Activated T-cell treated with anti-CD3 and anti-CD28 coated beads for 4 hours (primary cell): ENCODE results near the gene SIGMAR1.

ENCODE experiments used
- DNase-seq: peaks from one replicate; pipeline ENCODE4 v3.0.0-alpha.2; 2020

Gene SIGMAR1

DNA sequence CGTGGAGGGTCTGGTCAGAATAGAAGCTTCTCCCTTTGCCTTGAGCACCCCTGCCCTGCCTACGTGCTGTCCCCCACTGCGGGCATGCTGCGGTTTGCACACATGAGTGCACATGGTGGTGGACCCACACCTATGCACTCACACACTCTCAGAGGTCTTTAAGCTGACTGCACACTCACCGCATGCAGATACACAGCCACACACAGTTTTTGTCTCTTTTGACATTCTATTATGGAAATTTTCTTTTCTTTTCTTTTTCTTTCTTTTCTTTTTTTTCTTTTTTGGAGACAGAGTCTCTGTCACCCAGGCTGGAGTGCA, 8.1 kb downstream of the SIGMAR1 start:
- no peak for DNase-seq

GRCh38 chr9:34628656-34629490, 8.7 kb downstream of the SIGMAR1 start, which contains the start of gene ARID3C:
Gene ARID3C, minus strand, starts transcription at chr9:34629066. Its CDS starts 1,052 bp downstream, at chr9:34628014.
- no peak for DNase-seq

DNA sequence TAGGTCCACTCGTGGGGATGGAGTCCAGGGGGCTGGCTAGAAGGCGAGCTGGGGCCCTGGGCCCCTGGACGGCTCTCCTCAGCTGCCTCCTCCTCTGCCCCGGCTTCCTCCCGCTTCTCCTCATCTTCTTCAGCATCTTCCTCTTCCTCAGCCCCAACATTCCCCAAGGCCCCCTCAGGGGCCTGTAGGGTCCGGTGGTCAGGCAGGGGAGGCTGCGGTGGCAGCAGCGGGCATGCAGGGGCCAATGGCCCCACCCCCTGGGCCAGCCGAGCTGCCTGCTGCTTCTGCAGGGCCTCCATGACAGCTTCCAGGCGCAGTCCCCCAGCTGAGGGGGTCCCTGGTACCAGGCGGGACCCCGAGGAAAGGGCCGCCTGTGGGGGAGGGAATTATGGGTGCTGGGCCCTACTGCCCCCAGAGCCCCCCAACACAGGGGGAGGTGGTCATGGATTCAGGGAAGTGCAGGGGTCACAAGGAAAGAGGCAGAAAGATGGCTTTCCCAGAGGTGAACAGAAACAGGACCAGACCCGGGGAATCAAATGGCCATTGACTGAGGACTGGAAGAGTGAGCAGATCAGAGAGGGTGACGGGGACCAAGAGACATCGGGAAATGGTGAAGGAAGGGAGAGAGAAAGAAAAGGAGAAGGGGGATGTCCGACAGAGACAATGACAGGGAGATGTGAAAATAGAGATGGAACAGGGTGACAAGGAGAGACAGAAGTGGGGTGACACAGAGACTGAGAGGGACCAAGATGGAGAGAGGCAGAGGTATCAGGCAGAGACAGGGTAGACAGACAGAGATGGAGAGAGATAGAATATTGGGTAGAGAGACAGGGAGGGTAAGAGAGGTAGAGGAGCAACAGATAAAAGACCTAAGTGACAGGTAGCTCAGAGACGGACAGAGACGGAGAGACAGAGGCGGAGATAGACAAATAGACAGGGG, 9.6 kb downstream of the SIGMAR1 start:
- no peak for DNase-seq

- DNase-seq: no peak
Measured at GRCh38 chr9:34625186-34625486, 12.5 kb downstream of the SIGMAR1 start.

- no peak for DNase-seq
Measured at GRCh38 chr9:34624475-34625185, 13.0 kb downstream of the SIGMAR1 start.

DNA sequence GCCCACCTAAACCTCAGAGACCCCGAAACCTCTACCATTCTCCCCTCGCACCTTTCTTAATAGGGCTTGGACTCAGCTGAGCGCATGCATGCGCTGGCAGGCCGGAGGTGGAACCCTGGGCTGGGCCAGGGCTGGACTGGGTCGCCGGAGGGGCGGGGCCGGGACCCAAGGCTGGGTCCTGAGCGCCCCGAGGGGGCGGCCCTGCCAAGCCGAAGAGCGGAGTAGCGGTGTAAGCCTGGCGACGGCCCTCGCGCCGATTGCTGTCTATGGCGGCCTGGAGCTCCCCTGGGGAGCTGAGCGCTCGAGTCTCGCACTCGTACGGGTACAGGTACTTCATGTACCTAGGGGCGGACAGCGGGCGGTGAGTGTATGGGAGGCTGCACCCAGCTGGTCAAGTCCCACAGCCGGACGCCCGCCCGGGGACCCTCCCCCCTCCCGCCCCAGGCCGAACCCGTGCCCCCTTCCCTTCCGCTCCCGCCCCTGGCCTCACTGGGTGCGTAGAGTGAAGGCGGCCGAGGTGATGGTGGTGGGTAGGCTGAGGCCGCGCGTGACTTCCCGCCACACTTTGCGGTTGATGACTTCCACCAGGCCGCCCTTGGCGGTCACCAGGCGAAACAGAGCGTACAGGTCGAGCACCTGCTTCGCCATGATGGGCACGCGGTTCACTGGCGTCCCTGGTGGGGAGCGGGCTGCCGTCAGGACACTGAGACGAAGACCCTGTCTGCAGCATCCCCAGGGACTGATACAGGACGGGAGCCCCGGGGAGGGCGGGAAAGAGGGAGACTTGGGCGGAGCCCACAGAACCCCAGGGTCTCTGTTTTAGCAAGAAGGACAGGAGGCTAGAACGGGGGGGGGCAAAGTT, 14.0 kb downstream of the SIGMAR1 start:
- no peak for DNase-seq

- DNase-seq: peak; percentile 85
Measured at GRCh38 chr9:34620061-34620994, 17.3 kb downstream of the SIGMAR1 start, which contains the start of gene DCTN3. Gene DCTN3, minus strand, starts transcription at chr9:34620495. Its CDS starts 31 bp downstream, at chr9:34620464.

DNA sequence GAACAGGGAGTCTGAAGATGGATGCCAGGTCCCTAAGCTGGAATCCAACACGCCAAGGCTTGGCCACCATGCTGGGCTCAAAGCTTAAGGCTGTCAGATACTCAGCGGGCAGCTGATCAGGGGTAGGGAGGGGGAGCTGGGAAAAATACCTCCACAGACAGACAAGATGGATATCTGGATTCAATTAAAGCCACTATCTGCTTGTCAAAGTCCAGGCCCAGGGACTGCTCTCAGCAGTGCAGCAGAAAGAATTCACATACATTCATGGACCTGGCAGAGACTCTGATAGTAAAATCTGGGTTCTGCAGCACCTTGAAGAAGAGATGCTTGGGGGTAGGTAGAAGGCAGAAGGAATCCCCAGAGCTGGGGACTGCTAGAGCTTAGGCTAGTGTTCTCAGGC, 22.5 kb downstream of the SIGMAR1 start:
- no peak for DNase-seq

DNA sequence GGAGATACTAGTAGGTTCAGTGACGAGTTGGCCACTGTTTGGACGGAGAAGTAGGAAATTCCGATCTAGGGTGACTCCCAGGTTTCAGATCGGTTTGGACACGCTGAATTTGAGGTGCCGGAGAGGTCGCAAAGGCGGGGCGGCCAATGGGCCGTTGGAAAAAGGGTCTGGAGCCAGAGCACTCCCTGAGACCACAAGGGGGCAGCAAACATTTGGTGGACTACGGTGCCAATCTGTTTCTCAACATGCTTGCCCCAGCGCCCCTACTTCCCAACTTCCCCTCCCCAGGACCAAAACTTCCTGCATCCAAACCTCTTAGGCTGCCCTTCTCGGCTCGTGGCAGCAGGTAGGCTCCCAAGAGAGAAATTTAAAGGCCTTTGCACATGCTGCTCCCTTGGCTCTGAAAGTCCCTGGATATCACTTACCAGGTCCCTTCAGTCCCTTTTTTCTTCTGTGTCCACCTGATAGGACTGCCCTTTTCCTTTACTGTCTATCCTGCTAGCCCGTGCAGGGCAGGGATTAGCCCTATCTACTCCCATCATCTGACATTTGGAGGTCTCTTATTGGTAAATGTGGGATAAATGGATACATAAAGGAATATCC, 24.7 kb downstream of the SIGMAR1 start:
- peak; percentile 59 for DNase-seq

DNA sequence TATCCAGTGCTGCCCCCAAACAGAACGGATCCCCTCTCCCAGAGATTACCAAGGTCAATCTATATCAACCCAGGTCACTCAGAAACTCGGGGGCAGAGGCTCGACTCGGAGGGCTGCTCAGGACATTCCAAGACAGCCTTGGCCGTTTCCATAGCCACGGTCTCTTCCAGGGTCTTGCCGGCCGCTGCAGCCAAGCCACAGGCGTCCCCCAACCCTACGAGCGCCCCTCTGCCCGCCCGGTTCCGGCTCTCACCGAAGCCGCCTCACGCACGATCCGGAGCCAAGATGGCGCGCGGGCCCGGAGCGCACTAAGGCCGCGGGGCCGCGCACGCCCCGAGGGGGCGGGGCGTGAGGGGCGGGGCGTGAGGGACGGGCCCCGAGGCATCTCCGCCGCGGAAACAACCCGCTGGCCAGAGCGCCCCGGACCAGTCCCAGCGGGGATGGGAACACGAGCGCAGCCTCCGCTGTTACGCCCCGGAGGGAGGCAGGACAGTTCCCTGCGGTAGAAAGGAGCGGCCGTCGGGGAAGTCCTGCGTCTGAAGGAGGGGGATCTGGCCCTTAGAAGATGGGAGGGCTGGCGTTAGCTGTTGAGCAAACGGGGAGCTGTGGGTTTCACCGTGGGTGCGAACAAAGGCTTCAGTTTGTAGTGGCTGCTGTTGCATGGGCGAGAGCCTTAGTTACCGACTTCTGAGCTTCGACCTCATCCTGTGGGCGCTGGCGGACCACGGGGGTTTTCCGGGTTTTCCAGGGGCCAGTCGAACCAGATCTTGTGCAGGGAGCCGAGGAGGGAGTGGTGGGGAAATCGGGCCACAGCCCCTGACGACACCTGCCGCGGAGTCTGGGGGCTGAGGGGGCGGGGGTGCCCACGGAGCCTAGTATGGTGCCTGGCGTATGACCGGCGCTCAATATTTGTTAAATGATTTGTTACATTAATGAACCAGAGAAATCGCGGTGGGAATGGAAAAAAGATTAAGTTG, 25.5 kb downstream of the SIGMAR1 start, which contains the start of gene RPP25L:
TSS of gene RPP25L (minus strand) at position 287 of the 977 bp plus-strand sequence. CDS start 801 bp downstream, outside the sequence.
- peak; percentile 84 for DNase-seq

DNA sequence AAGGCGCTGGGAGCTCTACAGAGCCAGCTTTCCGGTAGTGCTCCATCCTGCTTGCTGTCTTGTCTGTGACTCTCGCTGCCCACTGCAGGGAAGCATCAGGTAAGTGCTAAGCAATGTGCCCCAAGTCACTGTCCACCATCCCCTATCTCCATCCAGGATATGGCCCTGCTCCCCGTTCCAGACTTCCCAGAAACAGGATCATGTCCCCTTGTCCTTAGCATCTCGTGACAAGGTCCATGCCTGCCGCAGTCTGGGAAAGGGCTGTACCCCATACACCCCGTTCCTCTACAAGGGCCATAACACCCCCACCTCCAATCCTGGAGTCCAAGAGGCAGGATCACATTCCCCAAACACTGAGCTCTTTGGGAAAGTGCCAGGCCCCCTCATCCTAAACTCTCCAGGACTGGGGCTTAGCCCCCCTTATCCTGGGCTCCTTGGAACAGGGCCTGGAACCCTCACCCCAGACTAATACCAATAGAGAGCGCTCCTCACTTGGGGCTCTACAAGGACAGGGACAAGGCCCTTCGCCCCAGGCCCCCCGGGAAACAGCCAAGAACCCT, 26.3 kb downstream of the SIGMAR1 start:
- no peak for DNase-seq

DNA sequence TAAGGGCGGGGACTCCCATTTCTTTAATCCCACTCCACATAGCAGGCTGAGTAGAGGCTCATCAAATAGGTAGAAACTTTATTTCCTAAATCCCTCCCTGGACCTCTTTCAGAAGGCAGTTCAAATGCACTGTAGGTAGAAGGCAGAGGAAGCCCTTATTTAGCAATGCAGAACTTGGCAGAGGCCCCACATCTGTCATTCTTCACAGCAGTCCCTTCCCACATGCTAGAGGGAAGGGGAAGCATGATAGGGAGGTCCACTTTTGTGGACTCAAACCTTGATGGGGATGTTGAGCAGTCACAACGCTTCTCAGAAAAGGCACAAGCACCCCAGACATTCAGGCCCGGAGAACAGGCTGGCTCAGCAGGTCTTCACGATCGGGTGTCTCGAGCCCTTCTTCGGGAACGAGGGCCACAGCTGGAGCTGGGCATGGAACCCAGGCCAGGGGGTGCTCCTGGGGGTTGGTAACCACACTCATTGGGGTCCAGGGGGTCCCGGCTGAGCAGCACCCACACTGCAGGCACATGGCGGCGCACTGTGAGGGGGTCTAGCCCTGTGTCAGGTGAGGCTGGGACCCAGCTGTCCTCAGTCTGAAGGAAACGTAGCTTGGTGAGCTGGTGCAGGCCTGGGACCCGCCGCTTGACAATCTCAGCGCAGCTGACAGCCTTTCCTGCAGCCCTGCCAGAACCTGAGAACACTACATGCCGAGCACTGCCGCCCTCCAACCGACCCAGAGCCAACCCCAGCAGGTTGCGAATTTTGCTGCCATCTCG, 27.0 kb downstream of the SIGMAR1 start:
- no peak for DNase-seq

- DNase-seq: no peak
Measured at GRCh38 chr9:34607331-34607730, 30.3 kb downstream of the SIGMAR1 start.

GRCh38 chr9:34606905-34607304, 30.7 kb downstream of the SIGMAR1 start:
- DNase-seq: no peak

GRCh38 chr9:34606190-34606589, 31.4 kb downstream of the SIGMAR1 start:
- no peak for DNase-seq

DNA sequence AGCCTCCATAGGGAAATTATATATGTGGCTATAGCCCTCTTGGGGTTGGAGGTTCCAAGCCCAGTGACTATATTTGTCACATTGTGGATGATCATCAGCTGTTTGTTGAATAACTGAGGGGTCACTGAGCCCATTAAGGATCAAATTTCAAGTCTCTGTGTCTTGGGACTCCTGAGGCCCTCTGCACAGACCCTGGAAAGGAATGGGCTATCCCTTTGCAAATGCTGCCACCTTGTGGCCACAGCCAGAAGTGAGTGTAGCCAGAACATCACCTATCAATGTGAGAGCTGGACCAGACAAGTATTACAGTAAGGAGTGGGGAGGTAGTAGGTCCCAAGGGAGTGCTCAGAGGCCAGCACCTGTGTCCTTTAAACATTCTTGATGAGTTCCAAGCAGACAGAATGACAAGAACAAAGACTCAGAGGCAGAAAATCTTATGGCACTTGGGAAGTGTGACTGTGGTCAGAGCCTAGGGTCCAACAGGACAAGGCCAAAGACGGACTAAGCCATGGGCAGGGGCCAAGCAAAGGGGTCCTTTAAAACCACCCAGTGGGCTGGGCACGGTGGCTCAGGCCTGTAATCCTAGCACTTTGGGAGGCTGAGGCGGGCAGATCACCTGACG, 33.9 kb downstream of the SIGMAR1 start:
- DNase-seq: peak; percentile 78

- no peak for DNase-seq
Measured at GRCh38 chr9:34601937-34602573, 35.5 kb downstream of the SIGMAR1 start.
